ENCODE results near the gene HIBADH. TPM values are rescaled to one million over a fixed set of nuclear protein-coding genes. Genes with fewer than 3 reads are reported as not detected.

The HIBADH gene
- total and polyA plus RNA-seq, 2 donors (not counting 3 experiments of a cell fraction or from before 2014, with no cell fraction given): 22.6 to 30.5 TPM

DNA sequence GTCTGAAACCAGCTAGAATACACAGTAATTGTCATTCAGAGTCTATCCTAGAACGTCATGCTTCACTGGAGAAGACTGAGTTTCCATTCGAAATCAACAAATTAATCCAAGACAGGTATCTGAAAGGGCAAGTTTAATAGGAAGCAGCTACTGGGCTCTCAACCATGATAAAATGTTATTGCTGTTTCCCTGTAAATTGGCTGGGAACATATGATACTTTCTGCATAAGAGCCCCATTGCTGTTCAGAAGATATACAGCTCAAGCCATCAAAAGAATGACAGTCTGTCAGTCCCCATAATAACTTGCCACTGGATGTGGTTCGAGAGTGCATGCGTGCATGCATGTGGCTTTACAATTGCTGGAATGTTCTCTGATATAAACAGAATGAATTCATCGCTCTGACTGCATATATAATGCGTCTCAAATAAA is 129.0 kb downstream of the HIBADH start:
- no peak overlapping the region for H2AFZ ChIP-seq (ENCODE audit: low read depth, low read length)
- H3K79me2 ChIP-seq (ENCODE audit: control insufficient read depth, insufficient read depth, low read length): no peaks in the 10 kb centered on the region
- intact Hi-C loops (cut with micrococcal nuclease): no loop called here
- no peaks in the 10 kb centered on the region for H3K9me3 ChIP-seq (replicated peaks; ENCODE audit: control insufficient read depth, insufficient read depth, low read length)
- dilution Hi-C loops (cut with MboI; ENCODE audit: extremely low pct_ligation_motif_present, low sequenced_read_pairs): no loop called here
- no peaks in the 10 kb centered on the region for H3K36me3 ChIP-seq (ENCODE audit: control insufficient read depth in 2 of 2, extremely low read depth in 1 of 2, insufficient read depth in 2 of 2, low read length in 2 of 2)
- no peak overlapping the region for H3K4me3 ChIP-seq (replicated peaks in 1 of 3; ENCODE audit: insufficient read depth in 1 of 3, low read depth in 1 of 3, low read length in 3 of 3)
- no peaks in the 10 kb centered on the region for H3K9me1 ChIP-seq (replicated peaks; ENCODE audit: control insufficient read depth, extremely low read depth, insufficient read depth, low read length)
- FAIRE-seq: no peak
- DNase-seq (ENCODE audit: low read depth, low spot score): no peak
- TF ChIP-seq JUN (IDR thresholded peaks at IDR 0.05; ENCODE audit: borderline replicate concordance, insufficient read depth, insufficient read length, low read depth) (no peak), POLR2AphosphoS5 (IDR thresholded peaks at IDR 0.05; ENCODE audit: insufficient read depth, low read depth, low read length) (no peak), GATA2 (IDR thresholded peaks at IDR 0.05; ENCODE audit: insufficient read depth, insufficient read length, low read depth, low read length) (no peak), POLR2A (IDR thresholded peaks at IDR 0.05; ENCODE audit: low read depth, low read length) (no peak), EZH2 (IDR thresholded peaks at IDR 0.05; ENCODE audit: borderline replicate concordance, low read depth, low read length, severe bottlenecking) (no peak), FOS (IDR thresholded peaks at IDR 0.05; ENCODE audit: borderline replicate concordance, insufficient read depth, low read length) (no peak), MYC (IDR thresholded peaks at IDR 0.05; ENCODE audit: low read depth, low read length) (no peak)
- TF ChIP-seq, protein P1, sequence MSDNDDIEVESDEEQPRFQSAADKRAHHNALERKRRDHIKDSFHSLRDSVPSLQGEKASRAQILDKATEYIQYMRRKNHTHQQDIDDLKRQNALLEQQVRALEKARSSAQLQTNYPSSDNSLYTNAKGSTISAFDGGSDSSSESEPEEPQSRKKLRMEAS (IDR thresholded peaks at IDR 0.05; ENCODE audit: insufficient read depth, insufficient read length): no peak
- TF ChIP-seq, protein P2, sequence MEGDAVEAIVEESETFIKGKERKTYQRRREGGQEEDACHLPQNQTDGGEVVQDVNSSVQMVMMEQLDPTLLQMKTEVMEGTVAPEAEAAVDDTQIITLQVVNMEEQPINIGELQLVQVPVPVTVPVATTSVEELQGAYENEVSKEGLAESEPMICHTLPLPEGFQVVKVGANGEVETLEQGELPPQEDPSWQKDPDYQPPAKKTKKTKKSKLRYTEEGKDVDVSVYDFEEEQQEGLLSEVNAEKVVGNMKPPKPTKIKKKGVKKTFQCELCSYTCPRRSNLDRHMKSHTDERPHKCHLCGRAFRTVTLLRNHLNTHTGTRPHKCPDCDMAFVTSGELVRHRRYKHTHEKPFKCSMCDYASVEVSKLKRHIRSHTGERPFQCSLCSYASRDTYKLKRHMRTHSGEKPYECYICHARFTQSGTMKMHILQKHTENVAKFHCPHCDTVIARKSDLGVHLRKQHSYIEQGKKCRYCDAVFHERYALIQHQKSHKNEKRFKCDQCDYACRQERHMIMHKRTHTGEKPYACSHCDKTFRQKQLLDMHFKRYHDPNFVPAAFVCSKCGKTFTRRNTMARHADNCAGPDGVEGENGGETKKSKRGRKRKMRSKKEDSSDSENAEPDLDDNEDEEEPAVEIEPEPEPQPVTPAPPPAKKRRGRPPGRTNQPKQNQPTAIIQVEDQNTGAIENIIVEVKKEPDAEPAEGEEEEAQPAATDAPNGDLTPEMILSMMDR (IDR thresholded peaks at IDR 0.05; ENCODE audit: extremely low read depth in 1 of 2, insufficient read depth in 1 of 2, low read depth in 1 of 2, low read length in 2 of 2): no peak
- no TSS peak for BruUV-seq (replicated peaks)
- no peak overlapping the region for H3K4me2 ChIP-seq (ENCODE audit: insufficient read depth, low read length)
- ChIA-PET CTCF (interaction anchor here (1.1 kb wide), 1 partner anchor 20 kb away, joined by 3 read pairs; no protein-coding TSS in a partner anchor), POLR2A (no interaction called here)
- H3K4me1 ChIP-seq (ENCODE audit: control insufficient read depth, extremely low read depth, insufficient read depth, low read length): no peaks in the 10 kb centered on the region
- no peak overlapping the region for H3K27ac ChIP-seq (ENCODE audit: insufficient read depth, low read depth, low read length)
- H3K9ac ChIP-seq (replicated peaks; ENCODE audit: extremely low read depth, insufficient read depth, low read length): no peak overlapping the region
- no peaks in the 10 kb centered on the region for H3K27me3 ChIP-seq (ENCODE audit: control insufficient read depth in 2 of 2, insufficient read depth in 2 of 2, low read length in 2 of 2)
- H4K20me1 ChIP-seq (replicated peaks; ENCODE audit: control insufficient read depth, extremely low read depth, insufficient read depth, low read length): no peaks in the 10 kb centered on the region

Data from endothelial cell of umbilical vein (primary cell).